HepG2 (cell line): ENCODE results near the gene ZNF638. TPM values are rescaled to one million over a fixed set of nuclear protein-coding genes. Genes with fewer than 3 reads are reported as not detected.
A peak's percentile ranks its signal among the peaks of the same experiment; 100 is the strongest.

Source experiments
- ATAC-seq: fragments of 200-7000 bp; cut with Tn5 transposase; 3 replicates; pipeline ENCODE4 v1.9.1; 2020; ENCODE audit warnings: mild to moderate bottlenecking, moderate library complexity
- BruUV-seq: library from RNA; stranded (reverse); fragments of 400-500 nt; replicated peaks from 2 replicates; lab custom pipeline; 2021; lab: Mats Ljungman, UMichigan
- CTCF ChIA-PET: fragments of 300-600 bp; formaldehyde crosslinking; extraction: SDS; loops from one replicate; lab custom pipeline; 2021; ENCODE audit warnings: low total read pairs, inconsistent platforms, low intra/inter-chr PET ratio; lab: Yijun Ruan, JAX
- POLR2A ChIA-PET: fragments of 350-600 bp; sonication (Branson Sonifier 250); formaldehyde crosslinking; loops from one replicate; lab custom pipeline; 2020; ENCODE audit warnings: antibody characterized with exemption, inconsistent platforms; lab: Yijun Ruan, JAX
- DNase-seq: peaks from one replicate; pipeline ENCODE4 v3.0.0-alpha.2; 2015; ENCODE audit warnings: low spot score
- FAIRE-seq: peaks from 3 replicates; lab custom pipeline; 2011; peaks lifted over from hg19 to GRCh38; lab: Jason Lieb, UNC
- H2AFZ ChIP-seq: one replicate; pipeline ENCODE4 v1.6.1; 2011; ENCODE audit warnings: low read length, inconsistent platforms
- H3K27ac ChIP-seq: fragments of 300-600 bp; 3 replicates; pipeline ENCODE4 v1.8.0; 2011; ENCODE audit warnings: mixed run types, mild to moderate bottlenecking, mixed read lengths, low read length, inconsistent platforms; ENCODE audit not compliant: insufficient read depth; ENCODE audit errors: extremely low read length
- H3K27me3 ChIP-seq, 2 experiments: fragments of 200-600 bp in 1 of 2; 2 replicates in 1 of 2; 3 replicates in 1 of 2; pipeline versions ENCODE4 v1.6.0 to v1.8.0; 2011; ENCODE audit warnings: low read length in 2 of 2, mild to moderate bottlenecking in 2 of 2, moderate library complexity in 2 of 2, inconsistent platforms in 1 of 2; ENCODE audit not compliant: insufficient read depth in 2 of 2, control insufficient read depth in 1 of 2
- H3K36me3 ChIP-seq, 2 experiments: fragments of 200-600 bp in 1 of 2; replicated peaks in 1 of 2; 2 replicates in 1 of 2; 3 replicates in 1 of 2; pipeline versions ENCODE4 v1.5.1 to v1.8.0; 2011; ENCODE audit warnings: low read length in 2 of 2, inconsistent platforms in 1 of 2; ENCODE audit not compliant: insufficient read depth in 2 of 2, control insufficient read depth in 1 of 2
- H3K4me1 ChIP-seq: 2 replicates; pipeline ENCODE4 v1.5.1; 2012; ENCODE audit warnings: low read length, inconsistent platforms; ENCODE audit not compliant: insufficient read depth
- H3K4me2 ChIP-seq: 2 replicates; pipeline ENCODE4 v1.6.0; 2011; ENCODE audit warnings: low read depth, low read length, inconsistent platforms
- H3K4me3 ChIP-seq, 3 experiments: fragments of 200-600 bp in 1 of 3; sonication (generic), shearing (Covaris generic) in 1 of 3; replicated peaks in 1 of 3; 2 replicates each; pipeline ENCODE4 v1.5.1; 2011 to 2016; ENCODE audit warnings: low read length in 3 of 3, inconsistent platforms in 2 of 3, low read depth in 2 of 3, mild to moderate bottlenecking in 2 of 3, control low read depth in 1 of 3, mixed read lengths in 1 of 3; ENCODE audit not compliant: insufficient read depth in 1 of 3
- H3K79me2 ChIP-seq: one replicate; pipeline ENCODE4 v1.6.1; 2011; ENCODE audit warnings: low read length, inconsistent platforms; ENCODE audit not compliant: insufficient read depth
- H3K9ac ChIP-seq: 2 replicates; pipeline ENCODE4 v1.6.0; 2011; ENCODE audit warnings: mild to moderate bottlenecking, low read depth, low read length, inconsistent platforms; ENCODE audit not compliant: insufficient read depth
- H3K9me3 ChIP-seq: 2 replicates; pipeline ENCODE4 v1.5.1; 2012; ENCODE audit warnings: mild to moderate bottlenecking, low read length
- H4K20me1 ChIP-seq: 2 replicates; pipeline ENCODE4 v1.6.0; 2011; ENCODE audit warnings: inconsistent platforms, mild to moderate bottlenecking, low read length, moderate library complexity; ENCODE audit not compliant: insufficient read depth
- AGO2 ChIP-seq: fragments of 200-400 bp; formaldehyde crosslinking; optimal IDR thresholded peaks from 2 replicates; pipeline ENCODE3; 2017; ENCODE audit warnings: mild to moderate bottlenecking, low read depth, low read length, moderate library complexity
- CEBPB ChIP-seq: IDR thresholded peaks from 2 replicates; pipeline ENCODE4 v1.6.1; 2011; ENCODE audit warnings: low read depth, low read length, improper control_type of control experiment, borderline replicate concordance
- CEBPG ChIP-seq: IDR thresholded peaks from 2 replicates; pipeline ENCODE4 v1.6.1; 2016
- HNRNPH1 ChIP-seq: fragments of 200-400 bp; formaldehyde crosslinking; optimal IDR thresholded peaks from 2 replicates; pipeline ENCODE3; 2017; ENCODE audit warnings: mild to moderate bottlenecking, low read depth, low read length
- KDM6A ChIP-seq: IDR thresholded peaks from 2 replicates; pipeline ENCODE4 v1.6.1; 2016; ENCODE audit warnings: low read depth
- POLR2A ChIP-seq, 2 experiments: IDR thresholded peaks; 2 replicates each; pipeline ENCODE4 v1.6.1; 2011; ENCODE audit warnings: low read depth in 2 of 2, low read length in 2 of 2, mild to moderate bottlenecking in 1 of 2, moderate library complexity in 1 of 2; ENCODE audit not compliant: insufficient read depth in 1 of 2
- PRDM4 ChIP-seq: sonication (generic); formaldehyde crosslinking; IDR thresholded peaks from 2 replicates; pipeline ENCODE4 v1.9.0; 2021; ENCODE audit warnings: missing genetic modification reagents, borderline replicate concordance
- RAD51 ChIP-seq: fragments of 450-650 bp; IDR thresholded peaks from 2 replicates; pipeline ENCODE4 v1.6.1; 2016; ENCODE audit warnings: borderline replicate concordance
- RBFOX2 ChIP-seq: fragments of 200-400 bp; formaldehyde crosslinking; IDR thresholded peaks from 2 replicates; pipeline ENCODE4 v1.6.1; 2017; ENCODE audit warnings: low read depth, mild to moderate bottlenecking, low read length
- SCMH1 ChIP-seq: sonication (generic); formaldehyde crosslinking; IDR thresholded peaks from 2 replicates; pipeline ENCODE4 v1.9.0; 2021; ENCODE audit warnings: missing genetic modification reagents, mild to moderate bottlenecking, borderline replicate concordance
- SPEN ChIP-seq: sonication (generic); formaldehyde crosslinking; IDR thresholded peaks from 2 replicates; pipeline ENCODE4 v1.5.1; 2020; ENCODE audit warnings: low read depth, mild to moderate bottlenecking, missing genetic modification reagents
- ZFP62 ChIP-seq: sonication (generic); formaldehyde crosslinking; IDR thresholded peaks from 2 replicates; pipeline ENCODE4 v1.4.0; 2020; ENCODE audit warnings: missing genetic modification reagents
- ZNF460 ChIP-seq: sonication (generic); formaldehyde crosslinking; IDR thresholded peaks from 2 replicates; pipeline ENCODE4 v1.5.1; 2020; ENCODE audit warnings: missing genetic modification reagents, mild to moderate bottlenecking, borderline replicate concordance
- WGBS: methylation state at CpG from one replicate; pipeline ENCODE4 v1.1.6; 2017; ENCODE audit warnings: low lambda C conversion rate; 5-methylcytosine and 5-hydroxymethylcytosine counted together
- in situ Hi-C: cut with HindIII; loops from 2 replicates; pipeline ENCODE4 v1.10.0; 2017; ENCODE audit warnings: low pct_unique_long_range_greater_than_20kb; ENCODE audit not compliant: extremely low pct_ligation_motif_present
- intact Hi-C: fragments of 100-400 bp; cut with micrococcal nuclease; formaldehyde crosslinking; loops from one replicate; pipeline ENCODE4 v1.10.0; 2022; ENCODE audit not compliant: unreplicated experiment
- polyA plus RNA-seq, 8 experiments: library from polyadenylated mRNA; depleted of rRNA in 3 of 8; stranded (reverse) in 7 of 8; unstranded in 1 of 8; fragments of >200 nt; fragmentation: Illumina TruSeq in 4 of 8; extraction: Trizol in 4 of 8; gene quantifications; 2 replicates each; pipeline versions ENCODE4 v1.2.1 to v1.2.3, GENCODE V29; 2011 to 2016; ENCODE audit warnings: low read depth in 4 of 8, missing spikeins in 1 of 8, mixed read lengths in 1 of 8; ENCODE audit not compliant: insufficient read depth in 1 of 8
- total RNA-seq, 5 experiments: library from RNA; depleted of rRNA; stranded (reverse); fragments of >200 nt; fragmentation: Illumina TruSeq; extraction: Trizol; gene quantifications; 2 replicates each; pipeline ENCODE4 v1.2.3, GENCODE V29; 2016; ENCODE audit warnings: low read depth in 1 of 5

The ZNF638 gene
- total and polyA plus RNA-seq, 2 of the 13 experiments (the other 11 are each of a cell fraction or from before 2014, with no cell fraction given): 92.7 to 144 TPM

GRCh38 chr2:71336802-71337201 is 5.2 kb downstream of the ZNF638 start:
- no peak overlapping the region for H2AFZ ChIP-seq
- no peak overlapping the region for H3K4me3 ChIP-seq
- H3K4me2 ChIP-seq: no peak overlapping the region
- no TSS peak for BruUV-seq
- in situ Hi-C loops (no loop called here), intact Hi-C loops (no loop called here)
- ChIA-PET POLR2A (no interaction called here), CTCF (no interaction called here)
- no peak for FAIRE-seq
- no peaks in the 10 kb centered on the region for H3K9me3 ChIP-seq
- H3K27ac ChIP-seq: no peak overlapping the region
- DNase-seq: no peak
- peaks cover 98% of the 10 kb centered on the region for H3K79me2 ChIP-seq
- H3K36me3 ChIP-seq: peaks cover 3 to 12% of the 10 kb centered on the region in 2 experiments
- no peaks in the 10 kb centered on the region; a peak in 1 of 5 replicates for H3K27me3 ChIP-seq
- peaks cover 86% of the 10 kb centered on the region for H4K20me1 ChIP-seq
- TF ChIP-seq CEBPB (peak; percentile 61; the same call in 1 of the 2 replicates), CEBPG (CRISPR knock-in tag) (peak; percentile 41), RBFOX2 (peak; percentile 60), POLR2A (IDR thresholded peaks at IDR 0.05; ENCODE audit: insufficient read depth in 1 of 2, low read depth in 2 of 2, low read length in 2 of 2) (0 out of 4 replicates have a peak, but pooled peaks of 1 of the 2 experiments have one; percentile 3), ZNF460 (CRISPR knock-in tag) (no peak)
- H3K4me1 ChIP-seq: peaks cover 76% of the 10 kb centered on the region
- ATAC-seq: no peak
- H3K9ac ChIP-seq: no peak overlapping the region

- CTCF ChIA-PET: no interaction called here
- FAIRE-seq (no peak), DNase-seq (no peak), ATAC-seq (no peak)
- no TSS peak for BruUV-seq
- Histone ChIP-seq H3K36me3 (peaks cover 4 to 12% of the 10 kb centered on the region in 2 experiments), H4K20me1 (peaks cover 83% of the 10 kb centered on the region), H3K27me3 (no peaks in the 10 kb centered on the region; a peak in 1 of 5 replicates), H3K4me3 (no peak overlapping the region), H3K4me2 (no peak overlapping the region), H3K9ac (no peak overlapping the region), H3K4me1 (peaks cover 76% of the 10 kb centered on the region), H2AFZ (no peak overlapping the region), H3K79me2 (peaks cover 98% of the 10 kb centered on the region), H3K27ac (no peak overlapping the region), H3K9me3 (no peaks in the 10 kb centered on the region)
- POLR2A ChIA-PET: no interaction called here
- intact Hi-C loops: no loop called here
- TF ChIP-seq HNRNPH1 (no peak), ZFP62 (CRISPR knock-in tag) (no peak), SPEN (CRISPR knock-in tag) (no peak), PRDM4 (CRISPR knock-in tag) (no peak), KDM6A (CRISPR knock-in tag) (no peak), AGO2 (peak; percentile 19), RAD51 (no peak), SCMH1 (CRISPR knock-in tag) (no peak)
- 86% methylated on average over 2 of the region's 2 CpGs for WGBS
- in situ Hi-C loops: no loop called here
Observed at GRCh38 chr2:71337776-71338175, 6.2 kb downstream of the ZNF638 start.
